ENCODE measurements around the gene FBLN1. TPM values are rescaled to one million over a fixed set of nuclear protein-coding genes. Genes with fewer than 3 reads are reported as not detected.
"Not testable (repeated sequence)": the region's sequence is repeated elsewhere in the genome, so short reads cannot be mapped to it uniquely, and the experiment has no call there.

Gene FBLN1
- 39.5 TPM for total RNA-seq

- peak; percentile 23 for ATAC-seq
Measured at GRCh38 chr22:45502215-45503049, at the start of gene FBLN1. Gene FBLN1, plus strand, starts transcription at chr22:45502883. Its CDS starts 103 bp downstream, at chr22:45502986.

- ATAC-seq: no peak
Measured at GRCh38 chr22:45453764-45454163, 48.9 kb upstream of the FBLN1 start.

GRCh38 chr22:45454275-45454674 is 48.4 kb upstream of the FBLN1 start:
- no peak for ATAC-seq

- ATAC-seq: no peak
Measured at GRCh38 chr22:45455212-45455611, 47.5 kb upstream of the FBLN1 start.

GRCh38 chr22:45455621-45456020 is 47.1 kb upstream of the FBLN1 start:
- no peak for ATAC-seq

- ATAC-seq: no peak
Measured at GRCh38 chr22:45456811-45457210, 45.9 kb upstream of the FBLN1 start.

GRCh38 chr22:45458532-45458931 is 44.2 kb upstream of the FBLN1 start:
- no peak for ATAC-seq

GRCh38 chr22:45459235-45459634 is 43.4 kb upstream of the FBLN1 start:
- ATAC-seq: no peak

GRCh38 chr22:45460288-45461109 is 42.2 kb upstream of the FBLN1 start:
- peak; percentile 32 for ATAC-seq

GRCh38 chr22:45462034-45462655 is 40.5 kb upstream of the FBLN1 start:
- ATAC-seq: no peak

- ATAC-seq: not testable (repeated sequence)
Measured at GRCh38 chr22:45463691-45464090, 39.0 kb upstream of the FBLN1 start.

- ATAC-seq: no peak
Measured at GRCh38 chr22:45465633-45466032, 37.0 kb upstream of the FBLN1 start.

GRCh38 chr22:45468872-45469271 is 33.8 kb upstream of the FBLN1 start:
- ATAC-seq: peak; percentile 67

GRCh38 chr22:45469281-45470073 is 33.2 kb upstream of the FBLN1 start:
- ATAC-seq: peak; percentile 82

GRCh38 chr22:45470871-45471270 is 31.8 kb upstream of the FBLN1 start:
- ATAC-seq: no peak

- no peak for ATAC-seq
Measured at GRCh38 chr22:45472426-45472825, 30.3 kb upstream of the FBLN1 start.

- no peak for ATAC-seq
Measured at GRCh38 chr22:45473626-45474237, 29.0 kb upstream of the FBLN1 start.

- no peak for ATAC-seq
Measured at GRCh38 chr22:45475063-45475747, 27.5 kb upstream of the FBLN1 start.

GRCh38 chr22:45475851-45476514 is 26.7 kb upstream of the FBLN1 start:
- peak; percentile 25 for ATAC-seq

GRCh38 chr22:45476814-45477213 is 25.9 kb upstream of the FBLN1 start:
- ATAC-seq: no peak

All from esophagus mucosa (tissue), 1 donor.